HuH-7.5 (cell line): ENCODE data around the gene DBN1.

Experiments used
- DNase-seq: peaks from one replicate; pipeline ENCODE4 v3.0.0; 2011; ENCODE audit warnings: low spot score

The DBN1 gene

DNA sequence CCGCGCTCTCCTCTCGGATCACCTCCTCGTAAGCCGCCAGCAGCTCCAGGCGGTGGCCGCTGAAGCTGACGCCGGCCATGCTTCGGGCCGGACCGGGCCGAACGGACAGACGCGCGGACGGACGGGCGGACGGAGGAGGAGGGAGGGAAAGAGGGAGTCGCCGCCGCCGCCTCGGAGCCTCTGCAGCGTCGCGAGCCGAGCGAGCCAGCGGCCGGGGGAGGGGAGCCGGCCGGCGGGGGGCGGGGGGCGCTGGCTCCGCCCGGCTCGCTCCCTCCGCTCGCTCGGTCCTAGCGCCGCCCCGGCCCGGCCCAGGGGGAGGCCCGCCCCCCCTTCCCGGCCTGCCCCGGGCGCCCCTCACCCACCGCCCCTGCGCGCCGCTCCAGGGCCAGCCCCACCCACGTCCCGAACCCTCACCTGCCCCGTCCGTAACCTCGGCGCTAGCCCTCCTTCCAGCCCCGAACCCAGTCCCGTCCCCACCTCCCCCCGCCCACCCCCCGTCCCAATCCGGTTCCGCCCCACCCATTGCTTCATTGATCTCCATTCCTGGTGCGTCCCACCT is at the start of gene DBN1:
Gene DBN1 (minus strand): TSS at position 192 of the 559 bp plus-strand sequence. CDS start 113 bp downstream, at position 79.
- DNase-seq: peak; percentile 92

- no peak for DNase-seq
Observed at GRCh38 chr5:177520916-177521513, 47.6 kb upstream of the DBN1 start.

- no peak for DNase-seq
Observed at GRCh38 chr5:177520271-177520670, 46.8 kb upstream of the DBN1 start.

- no peak for DNase-seq
Observed at GRCh38 chr5:177519463-177520235, 46.2 kb upstream of the DBN1 start.

DNA sequence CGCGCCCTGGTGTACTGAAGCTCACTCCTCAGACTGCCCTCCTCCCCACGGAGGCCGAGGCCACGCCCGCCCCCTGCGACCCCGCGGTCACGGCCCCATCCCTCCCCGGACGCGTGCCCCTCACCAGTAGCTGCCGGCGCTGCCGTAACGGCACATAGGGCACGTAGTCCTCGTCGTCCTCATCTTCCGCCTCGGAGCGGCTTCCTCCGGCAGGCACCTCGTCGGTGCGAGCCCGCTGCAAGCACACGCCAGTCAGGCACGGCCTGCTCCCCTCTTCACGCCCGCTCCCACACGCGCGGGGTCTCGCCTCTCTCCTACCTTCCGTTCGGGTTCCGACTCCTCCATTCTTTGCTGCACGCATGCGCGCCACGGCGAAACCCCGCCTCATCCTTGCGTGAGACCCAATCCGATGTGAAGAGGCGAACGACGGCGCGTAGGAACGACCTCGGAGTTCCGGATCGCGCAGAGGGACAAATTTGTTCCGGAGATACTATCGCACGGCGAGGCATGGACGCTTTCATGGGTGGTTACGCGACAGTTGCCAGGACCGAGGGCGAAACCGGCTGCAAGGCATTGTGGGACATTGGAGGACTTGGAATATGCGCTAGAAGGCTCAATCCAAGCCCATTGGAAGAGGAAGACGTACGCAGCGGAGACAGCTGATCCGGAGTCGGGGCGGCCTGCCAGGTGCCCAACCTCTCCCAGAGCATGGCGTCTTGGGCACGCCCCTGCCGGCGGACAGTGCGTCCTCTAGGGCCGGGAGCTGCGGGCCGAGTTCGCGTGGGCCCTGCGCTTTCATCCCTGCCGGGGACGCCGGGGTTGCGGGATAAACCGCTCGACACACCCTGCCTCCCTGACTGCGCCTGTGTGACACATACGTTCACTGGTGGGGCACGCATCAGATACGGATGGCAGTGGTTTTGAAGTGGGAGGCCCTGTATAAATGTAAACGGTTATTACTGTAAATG is 43.5 kb upstream of the DBN1 start, which contains the start of gene DDX41:
Gene DDX41 (minus strand): TSS at position 361 of the 968 bp plus-strand sequence. CDS start 16 bp downstream, at position 345.
- DNase-seq: peak; percentile 99

DNA sequence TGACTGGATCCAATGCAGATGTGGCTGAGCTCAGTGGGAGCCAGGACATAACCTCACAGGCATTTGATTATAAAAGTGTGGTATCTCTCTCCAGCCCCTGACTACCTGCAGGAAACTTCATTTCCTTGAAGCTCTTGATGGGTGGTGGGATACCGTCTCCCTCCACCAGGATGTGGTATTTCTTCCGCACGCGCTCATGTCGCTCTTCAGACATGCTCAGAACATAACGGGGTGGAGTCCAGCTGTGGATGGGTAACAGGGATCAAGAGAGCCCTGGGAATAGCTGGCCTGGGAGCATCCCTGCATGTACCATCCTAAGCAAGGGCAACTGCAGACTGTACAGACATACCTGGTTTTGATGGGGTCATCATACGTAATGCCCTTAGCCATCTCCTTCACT is 42.1 kb upstream of the DBN1 start:
- no peak for DNase-seq

DNA sequence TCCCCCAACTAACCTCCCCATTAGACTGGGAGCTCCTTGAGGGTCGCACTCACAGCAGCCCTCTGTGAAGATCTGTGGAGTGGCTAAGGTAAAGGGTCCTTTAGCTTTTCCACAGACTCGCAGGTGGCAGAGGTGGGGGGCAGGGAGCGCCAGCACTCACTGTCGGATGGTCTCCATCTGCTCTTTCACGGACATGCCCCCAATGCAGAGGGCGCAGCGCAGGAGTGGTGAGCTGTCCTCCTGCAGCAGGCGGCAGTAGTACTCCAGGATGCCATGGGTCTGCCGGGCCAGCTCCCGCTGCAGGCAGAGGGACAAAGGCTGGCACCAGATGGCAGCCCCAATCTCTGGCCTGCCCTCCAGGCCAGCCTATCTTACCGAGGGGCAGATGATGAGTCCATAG is 41.1 kb upstream of the DBN1 start:
- DNase-seq: no peak

GRCh38 chr5:177513500-177513899 is 40.1 kb upstream of the DBN1 start:
- DNase-seq: no peak

- DNase-seq: no peak
Observed at GRCh38 chr5:177512736-177513380, 39.4 kb upstream of the DBN1 start.

- DNase-seq: no peak
Observed at GRCh38 chr5:177511796-177512675, 38.6 kb upstream of the DBN1 start.

- no peak for DNase-seq
Observed at GRCh38 chr5:177511181-177511580, 37.7 kb upstream of the DBN1 start.

DNA sequence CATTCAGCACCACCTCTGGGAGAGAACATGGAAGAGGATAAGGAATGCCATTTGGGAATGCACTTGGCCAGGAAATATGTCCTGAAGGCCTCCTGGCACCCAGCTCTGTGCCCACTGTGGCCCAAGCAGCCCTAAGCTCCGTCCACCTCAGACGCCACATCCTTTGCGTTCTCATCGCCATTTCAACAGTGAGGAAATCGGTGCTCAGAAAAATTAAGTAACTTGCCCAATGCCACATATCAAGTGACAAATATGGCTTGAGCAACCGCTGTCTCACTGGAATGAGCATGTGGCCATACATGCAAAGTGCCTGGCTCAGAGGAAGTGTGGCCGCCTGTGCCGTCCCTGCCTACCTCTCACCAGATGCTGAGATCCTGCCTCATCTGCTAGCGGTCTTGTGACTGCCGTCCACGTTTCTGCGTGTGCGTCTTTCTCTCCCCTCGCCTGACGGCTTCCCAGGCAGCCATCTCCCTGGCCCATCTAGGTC is 37.2 kb upstream of the DBN1 start:
- DNase-seq: no peak

DNA sequence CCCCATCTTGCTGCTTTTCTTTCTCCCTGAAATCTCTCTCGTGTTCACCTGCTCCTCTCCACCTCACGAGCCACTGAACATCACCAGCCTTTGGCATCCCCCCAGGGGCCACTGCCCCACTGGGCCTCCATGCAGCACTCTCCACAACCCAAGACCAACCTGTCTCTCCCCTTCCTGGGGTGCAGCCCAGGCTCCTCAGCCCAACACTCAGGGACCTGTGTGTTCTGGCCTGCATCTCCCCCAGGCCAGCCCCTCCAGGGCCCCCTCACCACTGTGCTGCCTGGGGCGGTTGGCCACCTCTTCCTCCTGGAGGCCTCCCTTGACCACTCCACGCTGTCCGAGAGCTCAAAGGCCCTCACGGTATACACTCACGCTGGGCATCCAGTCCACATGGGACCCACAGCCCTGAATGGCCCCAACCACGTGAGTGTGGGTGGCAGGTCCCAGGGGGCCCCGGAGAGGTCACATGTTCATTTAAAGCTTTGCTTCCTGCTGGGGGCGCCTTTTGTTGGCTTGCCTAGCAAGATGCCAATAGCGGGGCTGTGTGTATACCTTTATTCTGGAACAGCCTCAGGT is 36.6 kb upstream of the DBN1 start:
- DNase-seq: no peak

- DNase-seq: no peak
Observed at GRCh38 chr5:177509381-177509951, 36.0 kb upstream of the DBN1 start, which contains the start of gene DOK3. Gene DOK3, minus strand, starts transcription at chr5:177509826. Its CDS starts 286 bp downstream, at chr5:177509540.

GRCh38 chr5:177508837-177509236 is 35.4 kb upstream of the DBN1 start:
- DNase-seq: no peak

DNA sequence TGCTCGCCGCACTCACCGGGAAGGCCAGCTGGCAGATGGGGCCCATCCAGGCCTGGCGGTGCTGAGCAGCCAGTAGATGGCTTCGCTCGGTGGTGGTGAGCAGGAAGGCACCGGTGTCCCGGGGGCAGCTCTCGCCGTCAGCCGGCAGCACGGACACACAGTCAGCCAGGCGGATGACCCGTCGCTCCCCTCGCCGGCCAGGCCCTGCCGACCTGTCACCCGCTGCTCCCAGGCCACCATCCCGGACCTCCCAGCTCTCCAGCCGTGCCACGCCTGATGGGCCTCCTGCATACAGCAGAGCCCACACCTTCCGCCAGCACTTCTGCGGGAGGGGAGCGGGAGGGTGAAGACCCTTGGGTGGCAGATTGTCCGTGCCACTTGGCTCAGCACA is 34.8 kb upstream of the DBN1 start:
- no peak for DNase-seq

GRCh38 chr5:177507596-177508220 is 34.3 kb upstream of the DBN1 start:
- DNase-seq: no peak

DNA sequence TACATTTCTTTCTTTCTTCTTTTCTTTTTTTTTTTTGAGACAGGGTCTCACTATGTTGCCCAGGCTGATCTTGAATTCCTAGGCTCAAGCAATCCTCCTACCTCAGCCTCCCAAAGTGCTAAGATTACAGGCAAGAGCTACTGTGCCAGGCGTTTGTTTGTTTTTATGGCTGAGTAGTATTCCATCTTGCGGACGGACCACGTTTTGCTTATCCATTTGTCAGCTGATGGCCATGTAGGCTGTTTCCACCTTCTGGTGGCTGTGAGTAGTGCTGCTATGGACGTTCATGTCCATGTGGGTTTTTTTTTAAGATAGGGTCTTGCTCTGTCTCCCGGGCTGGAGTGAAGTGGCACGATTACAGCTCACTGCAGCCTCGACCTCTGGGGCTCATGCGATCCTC is 33.7 kb upstream of the DBN1 start:
- DNase-seq: no peak

DNA sequence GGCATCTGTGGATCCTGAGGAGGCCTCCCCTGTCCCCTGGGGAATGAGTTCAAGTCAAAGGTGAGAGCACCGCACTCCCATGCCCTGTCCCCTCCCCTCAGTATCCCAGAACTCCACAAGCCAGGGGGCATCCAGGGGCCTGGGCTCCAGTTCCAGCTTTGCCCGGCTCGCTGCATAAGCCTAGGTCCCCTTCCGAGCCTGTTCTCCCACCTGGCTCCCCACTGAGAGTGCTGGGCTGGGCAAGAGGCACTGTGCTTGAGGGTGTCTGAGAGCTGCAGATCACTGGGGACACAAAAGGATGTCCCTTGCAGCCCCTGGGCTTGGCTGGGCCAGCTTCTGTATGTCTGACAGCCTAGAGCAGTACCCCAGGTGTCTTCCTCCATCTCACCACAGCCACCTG is 31.6 kb upstream of the DBN1 start:
- DNase-seq: no peak
